MM.1S (cell line): ENCODE data around the gene RECQL5.

Experiments
- DNase-seq: peaks from one replicate; pipeline ENCODE4 v3.0.0-alpha.2; 2015
- H2AFZ ChIP-seq: fragments of 300-600 bp; sonication (generic); 2 replicates; pipeline ENCODE4 v1.6.0; 2016; ENCODE audit warnings: antibody characterized with exemption, low read length
- H3F3A ChIP-seq: fragments of 300-600 bp; sonication (generic); 2 replicates; pipeline ENCODE4 v1.6.1; 2016; ENCODE audit warnings: mild to moderate bottlenecking, antibody characterized with exemption, low read length, moderate library complexity, mixed read lengths; ENCODE audit not compliant: insufficient read depth
- H3K27ac ChIP-seq: fragments of 300-600 bp; sonication (generic); 2 replicates; pipeline ENCODE4 v1.5.1; 2016; ENCODE audit warnings: mild to moderate bottlenecking, low read length
- H3K27me3 ChIP-seq: fragments of 300-600 bp; sonication (generic); replicated peaks from 2 replicates; pipeline ENCODE4 v1.6.0; 2016; ENCODE audit warnings: low read length; ENCODE audit not compliant: insufficient read depth
- H3K36me3 ChIP-seq: fragments of 300-600 bp; sonication (generic); replicated peaks from 2 replicates; pipeline ENCODE4 v1.6.1; 2016; ENCODE audit warnings: mild to moderate bottlenecking, low read length, mixed read lengths; ENCODE audit not compliant: insufficient read depth
- H3K4me1 ChIP-seq: fragments of 300-600 bp; sonication (generic); 2 replicates; pipeline ENCODE4 v1.6.1; 2016; ENCODE audit warnings: low read length, mixed read lengths
- H3K4me2 ChIP-seq: fragments of 300-600 bp; sonication (generic); 2 replicates; pipeline ENCODE4 v1.6.0; 2016; ENCODE audit warnings: low read depth, low read length
- H3K4me3 ChIP-seq: fragments of 300-600 bp; sonication (generic); 2 replicates; pipeline ENCODE4 v1.5.1; 2016; ENCODE audit warnings: low read length, mixed read lengths
- H3K79me2 ChIP-seq: fragments of 300-600 bp; sonication (generic); 2 replicates; pipeline ENCODE4 v1.6.1; 2016; ENCODE audit warnings: mixed run types, low read length, mixed read lengths
- H3K9ac ChIP-seq: fragments of 300-600 bp; sonication (generic); 2 replicates; pipeline ENCODE4 v1.6.1; 2016; ENCODE audit warnings: low read length, mixed read lengths
- H3K9me2 ChIP-seq: fragments of 300-600 bp; sonication (generic); replicated peaks from 2 replicates; pipeline ENCODE4 v1.6.1; 2016; ENCODE audit warnings: mild to moderate bottlenecking, low read length, mixed read lengths; ENCODE audit not compliant: insufficient read depth
- H3K9me3 ChIP-seq: fragments of 300-600 bp; sonication (generic); replicated peaks from 2 replicates; pipeline ENCODE4 v1.6.1; 2016; ENCODE audit warnings: mild to moderate bottlenecking, low read length, mixed read lengths; ENCODE audit not compliant: insufficient read depth
- H4K20me1 ChIP-seq: fragments of 300-600 bp; sonication (generic); 2 replicates; pipeline ENCODE4 v1.6.1; 2016; ENCODE audit warnings: mild to moderate bottlenecking, low read length, moderate library complexity, mixed read lengths; ENCODE audit not compliant: insufficient read depth
- CTCF ChIP-seq: fragments of 300-600 bp; sonication (generic); IDR thresholded peaks from 2 replicates; pipeline ENCODE4 v1.5.1; 2016; ENCODE audit warnings: antibody characterized with exemption, low read length, mixed read lengths
- EZH2 ChIP-seq: fragments of 300-600 bp; sonication (generic); optimal IDR thresholded peaks from 2 replicates; pipeline ENCODE3; 2017; ENCODE audit warnings: low read depth, mild to moderate bottlenecking, antibody characterized with exemption, low read length, mixed read lengths
- EZH2phosphoT487 ChIP-seq: fragments of 300-600 bp; sonication (generic); IDR thresholded peaks from 2 replicates; pipeline ENCODE4 v1.6.1; 2018; ENCODE audit warnings: antibody characterized with exemption, low read length

Gene RECQL5

GRCh38 chr17:75694536-75694935 is 27.6 kb upstream of the RECQL5 start:
- Histone ChIP-seq H3K27ac (no peak overlapping the region), H3F3A (peaks cover 6% of the 10 kb centered on the region), H3K9me3 (no peaks in the 10 kb centered on the region), H3K36me3 (no peaks in the 10 kb centered on the region), H3K9ac (no peak overlapping the region), H3K9me2 (no peaks in the 10 kb centered on the region), H3K79me2 (peaks cover 77% of the 10 kb centered on the region), H2AFZ (no peak overlapping the region), H3K4me1 (peaks cover 11% of the 10 kb centered on the region), H3K4me2 (no peak overlapping the region), H4K20me1 (no peaks in the 10 kb centered on the region), H3K4me3 (no peak overlapping the region), H3K27me3 (no peaks in the 10 kb centered on the region)
- TF ChIP-seq CTCF (no peak), EZH2phosphoT487 (no peak), EZH2 (no peak)
- DNase-seq, result no peak

- peaks cover 13% of the 10 kb centered on the region for H3F3A ChIP-seq
- H3K9me3 ChIP-seq, result no peaks in the 10 kb centered on the region
- H3K36me3 ChIP-seq, result no peaks in the 10 kb centered on the region
- no peak for TF ChIP-seq CTCF
- no peak for TF ChIP-seq EZH2phosphoT487
- no peak for TF ChIP-seq EZH2
- H3K79me2 ChIP-seq, result peaks cover 75% of the 10 kb centered on the region
- H3K9ac ChIP-seq, result no peak overlapping the region
- H4K20me1 ChIP-seq, result no peaks in the 10 kb centered on the region
- H3K27me3 ChIP-seq, result no peaks in the 10 kb centered on the region
- H3K27ac ChIP-seq, result no peak overlapping the region
- H2AFZ ChIP-seq, result no peak overlapping the region
- H3K9me2 ChIP-seq, result no peaks in the 10 kb centered on the region
- H3K4me3 ChIP-seq, result no peak overlapping the region
- peaks cover 17% of the 10 kb centered on the region for H3K4me1 ChIP-seq
- no peak for DNase-seq
- no peak overlapping the region for H3K4me2 ChIP-seq
Observed at GRCh38 chr17:75693500-75694481, 26.8 kb upstream of the RECQL5 start.

GRCh38 chr17:75692976-75693375 is 26.0 kb upstream of the RECQL5 start:
- H3K36me3 ChIP-seq, result no peaks in the 10 kb centered on the region
- no peak overlapping the region for H3K9ac ChIP-seq
- no peaks in the 10 kb centered on the region for H3K9me3 ChIP-seq
- H4K20me1 ChIP-seq, result no peaks in the 10 kb centered on the region
- H3K79me2 ChIP-seq, result peaks cover 81% of the 10 kb centered on the region
- no peak overlapping the region for H3K4me3 ChIP-seq
- DNase-seq, result no peak
- H3K4me1 ChIP-seq, result peaks cover 25% of the 10 kb centered on the region
- H3K27me3 ChIP-seq, result no peaks in the 10 kb centered on the region
- H3K9me2 ChIP-seq, result no peaks in the 10 kb centered on the region
- peaks cover 21% of the 10 kb centered on the region for H3F3A ChIP-seq
- H2AFZ ChIP-seq, result no peak overlapping the region
- no peak overlapping the region for H3K4me2 ChIP-seq
- no peak overlapping the region for H3K27ac ChIP-seq
- no peak for TF ChIP-seq EZH2
- TF ChIP-seq EZH2phosphoT487, result no peak
- no peak for TF ChIP-seq CTCF
